Progenitor cell of endocrine pancreas (in vitro differentiated cells): ENCODE measurements around the gene MCM3AP. TPM values are rescaled to one million over a fixed set of nuclear protein-coding genes. Genes with fewer than 3 reads are reported as not detected.
"Not testable (repeated sequence)": the region's sequence is repeated elsewhere in the genome, so short reads cannot be mapped to it uniquely, and the experiment has no call there.

ENCODE experiments used
- DNase-seq: peaks from one replicate; pipeline ENCODE4 v3.0.0; 2021; ENCODE audit warnings: low spot score; ENCODE audit not compliant: unreplicated experiment
- H3K27ac Mint-ChIP-seq: 2 replicates; pipeline ENCODE4 v1.8.0; 2021; ENCODE audit warnings: mild to moderate bottlenecking, moderate library complexity, mixed read lengths
- H3K27me3 Mint-ChIP-seq: 2 replicates; pipeline ENCODE4 v1.8.0; 2021; ENCODE audit warnings: mixed read lengths
- H3K36me3 Mint-ChIP-seq: 2 replicates; pipeline ENCODE4 v1.8.0; 2022; ENCODE audit warnings: mixed read lengths; ENCODE audit not compliant: insufficient read depth
- H3K4me1 Mint-ChIP-seq: 2 replicates; pipeline ENCODE4 v1.8.0; 2021; ENCODE audit warnings: low read depth, mixed read lengths
- H3K4me3 Mint-ChIP-seq: 2 replicates; pipeline ENCODE4 v1.8.0; 2021; ENCODE audit warnings: low read depth, mild to moderate bottlenecking, moderate library complexity, mixed read lengths
- H3K9me3 Mint-ChIP-seq: 2 replicates; pipeline ENCODE4 v1.8.0; 2021; ENCODE audit warnings: low read depth, mixed read lengths
- CTCF ChIP-seq: fragments of 200-600 bp; sonication (generic); IDR thresholded peaks from one replicate; pipeline ENCODE4 v1.5.0; 2021; ENCODE audit warnings: antibody characterized with exemption, mild to moderate bottlenecking; ENCODE audit not compliant: unreplicated experiment
- total RNA-seq: library from RNA; stranded (reverse); gene quantifications from 2 replicates; pipeline ENCODE4 v1.2.1, GENCODE V29; 2021

MCM3AP gene
- total RNA-seq, 1 donor from 2014 or later: 131 TPM

DNA sequence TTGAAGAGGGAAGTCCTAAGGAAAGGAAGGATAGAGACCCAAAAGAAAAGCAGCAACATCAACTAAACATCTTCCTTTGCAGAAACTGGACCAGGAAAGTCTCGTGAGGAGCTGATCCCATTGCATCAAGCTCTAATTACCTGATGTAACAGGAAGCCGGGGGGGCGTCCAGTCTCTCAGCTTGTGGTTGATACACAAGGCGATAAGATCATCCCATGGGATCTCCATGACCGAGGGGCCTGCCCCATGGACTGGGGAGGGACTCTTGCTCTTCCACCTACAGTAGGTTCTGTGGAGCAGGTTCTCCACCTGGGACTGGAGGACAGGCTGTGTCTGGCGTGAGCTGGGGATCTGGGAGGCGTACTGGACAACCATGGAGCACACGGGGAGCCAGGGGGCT is 42.1 kb downstream of the MCM3AP start:
- no peak for TF ChIP-seq CTCF
- Mint-ChIP-seq H3K36me3 (peaks cover 40% of the 10 kb centered on the region), H3K27me3 (no peaks in the 10 kb centered on the region), H3K27ac (no peak overlapping the region), H3K4me3 (no peak overlapping the region), H3K9me3 (no peaks in the 10 kb centered on the region), H3K4me1 (no peaks in the 10 kb centered on the region)
- no peak for DNase-seq

DNA sequence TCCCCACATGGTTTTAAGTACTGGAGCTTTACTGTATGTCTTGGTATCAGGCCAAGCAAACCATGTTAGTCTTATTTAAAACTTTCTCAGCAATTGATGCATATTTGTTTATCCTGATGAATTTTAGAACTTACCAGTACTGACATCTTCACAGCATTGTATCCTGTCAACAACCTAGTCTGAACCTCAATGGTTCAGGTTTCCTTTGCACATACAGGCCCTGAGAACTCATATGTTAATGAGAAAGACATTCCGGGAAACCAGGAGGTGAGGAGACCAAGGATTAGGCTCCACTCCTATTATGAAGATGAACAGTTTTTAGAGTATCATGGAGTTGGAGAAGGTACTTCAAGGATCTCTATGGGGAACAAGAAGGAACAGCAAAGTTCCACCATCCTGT is 43.8 kb downstream of the MCM3AP start:
- not testable (repeated sequence) for H3K4me1 Mint-ChIP-seq, H3K4me3 Mint-ChIP-seq, DNase-seq, H3K27me3 Mint-ChIP-seq, H3K9me3 Mint-ChIP-seq, H3K27ac Mint-ChIP-seq
- peaks cover 36% of the 10 kb centered on the region for H3K36me3 Mint-ChIP-seq

GRCh38 chr21:46239817-46240325 is 45.5 kb downstream of the MCM3AP start:
- DNase-seq: no peak
- no peak for TF ChIP-seq CTCF
- Mint-ChIP-seq H3K27ac (no peak overlapping the region), H3K27me3 (no peaks in the 10 kb centered on the region), H3K4me1 (no peaks in the 10 kb centered on the region), H3K9me3 (no peaks in the 10 kb centered on the region), H3K36me3 (peaks cover 37% of the 10 kb centered on the region), H3K4me3 (no peak overlapping the region)

DNA sequence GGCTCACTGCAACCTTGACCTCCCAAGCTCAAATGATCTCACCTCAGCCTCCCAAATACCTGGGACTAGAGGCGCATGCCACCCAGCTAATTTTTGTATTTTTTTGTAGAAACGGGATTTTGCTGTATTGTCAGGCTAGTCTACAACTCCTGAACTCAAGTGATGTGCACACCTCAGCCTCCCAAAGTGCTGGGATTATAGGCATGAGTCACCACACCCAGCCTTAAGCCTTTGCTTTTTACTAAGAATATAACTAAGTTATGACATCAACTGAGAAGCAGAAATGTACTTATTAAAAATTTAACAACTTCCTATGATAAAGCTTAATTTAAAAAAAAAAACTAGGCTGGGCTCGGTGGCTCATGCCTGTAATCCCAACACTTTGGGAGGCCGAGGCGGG is 47.9 kb downstream of the MCM3AP start:
- Mint-ChIP-seq H3K9me3 (peaks cover 3% of the 10 kb centered on the region), H3K27ac (no peak overlapping the region), H3K4me3 (no peak overlapping the region), H3K36me3 (peaks cover 52% of the 10 kb centered on the region), H3K4me1 (no peaks in the 10 kb centered on the region), H3K27me3 (no peaks in the 10 kb centered on the region)
- no peak for TF ChIP-seq CTCF
- DNase-seq: no peak

DNA sequence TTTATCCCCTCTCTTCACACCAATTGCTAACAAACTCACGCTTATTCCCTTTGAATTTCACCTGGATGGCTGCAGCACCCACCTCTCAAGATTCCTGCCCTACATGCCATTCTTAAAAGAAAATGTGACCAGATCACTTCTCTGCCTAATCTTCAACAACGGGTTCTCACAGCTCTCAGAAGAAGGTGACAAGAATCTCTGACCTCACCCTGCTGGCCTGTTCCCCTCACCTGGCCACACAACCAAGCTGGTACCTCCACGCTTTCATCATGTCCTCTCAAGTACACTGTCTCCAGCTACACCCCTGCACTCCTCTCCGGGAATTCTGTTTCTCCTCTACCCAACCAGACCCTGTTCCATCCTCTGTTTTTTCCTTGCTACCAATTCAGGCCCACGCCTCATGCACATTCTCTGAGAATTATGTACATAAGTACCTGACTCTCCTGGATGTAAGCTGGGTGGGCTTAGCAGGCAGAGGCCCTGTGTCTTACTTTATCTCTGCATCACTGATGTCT is 50.9 kb downstream of the MCM3AP start:
- peaks cover 6% of the 10 kb centered on the region for H3K4me1 Mint-ChIP-seq
- H3K27me3 Mint-ChIP-seq: no peaks in the 10 kb centered on the region
- H3K9me3 Mint-ChIP-seq: peaks cover 11% of the 10 kb centered on the region
- DNase-seq: no peak
- no peak overlapping the region for H3K4me3 Mint-ChIP-seq
- TF ChIP-seq CTCF: no peak
- H3K27ac Mint-ChIP-seq: no peak overlapping the region
- H3K36me3 Mint-ChIP-seq: peaks cover 57% of the 10 kb centered on the region

DNA sequence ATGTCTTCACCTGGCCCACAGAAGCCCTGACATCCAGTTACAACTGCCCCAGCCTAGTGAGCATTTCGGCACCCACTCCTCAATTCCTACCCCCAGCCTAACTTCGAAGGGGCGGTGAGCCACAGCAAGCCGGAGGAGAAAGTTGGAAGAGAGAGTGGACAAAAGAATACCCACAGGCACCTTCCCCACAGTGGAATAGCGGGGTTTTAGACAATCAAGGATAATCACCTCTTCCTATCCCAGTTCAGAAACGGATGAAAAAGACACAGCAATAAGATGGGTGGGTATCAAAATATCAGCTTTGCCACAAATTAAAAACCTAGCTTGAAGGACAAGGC is 55.5 kb downstream of the MCM3AP start:
- peaks cover 49% of the 10 kb centered on the region for H3K36me3 Mint-ChIP-seq
- H3K4me1 Mint-ChIP-seq: peaks cover 27% of the 10 kb centered on the region
- H3K4me3 Mint-ChIP-seq: peak overlapping the region; percentile 96
- DNase-seq: no peak
- no peaks in the 10 kb centered on the region for H3K27me3 Mint-ChIP-seq
- H3K9me3 Mint-ChIP-seq: peaks cover 13% of the 10 kb centered on the region
- no peak for TF ChIP-seq CTCF
- no peak overlapping the region for H3K27ac Mint-ChIP-seq
